Astrocyte of the spinal cord (primary cell): Measurements from ENCODE around the gene ISY1.

Source experiments
- DNase-seq: peaks from one replicate; pipeline ENCODE4 v3.0.0; 2011; ENCODE audit warnings: low read depth, low spot score
- H3K4me3 ChIP-seq: 2 replicates; pipeline ENCODE4 v1.5.1; 2011; ENCODE audit warnings: low read depth, mild to moderate bottlenecking, low read length, moderate library complexity
- CTCF ChIP-seq: IDR thresholded peaks from 2 replicates; pipeline ENCODE4 v1.5.1; 2012; ENCODE audit warnings: low read depth, mild to moderate bottlenecking, low read length, inconsistent platforms
- in situ Hi-C: cut with HindIII; loops from 2 replicates; pipeline ENCODE4 v1.10.0; 2017; ENCODE audit warnings: low sequenced_read_pairs

ISY1 gene

GRCh38 chr3:129120254-129121004 lies 40.4 kb downstream of the ISY1 start:
- in situ Hi-C loops = no loop called here

GRCh38 chr3:129119365-129120100 lies 41.3 kb downstream of the ISY1 start:
- in situ Hi-C loops = no loop called here
- no peak for DNase-seq
- TF ChIP-seq CTCF = no peak
- peak overlapping the region; percentile 65 for H3K4me3 ChIP-seq

More at GRCh38 chr3:129120254-129121004, 40.4 kb downstream of the ISY1 start:
- peak; percentile 32 for TF ChIP-seq CTCF
- peak; percentile 86 for DNase-seq
- peak overlapping the region; percentile 65 for H3K4me3 ChIP-seq

GRCh38 chr3:129118745-129119144 lies 42.1 kb downstream of the ISY1 start:
- no peak overlapping the region for H3K4me3 ChIP-seq
- in situ Hi-C loops = no loop called here
- DNase-seq = no peak
- no peak for TF ChIP-seq CTCF

GRCh38 chr3:129117134-129117533 lies 43.7 kb downstream of the ISY1 start:
- no peak overlapping the region for H3K4me3 ChIP-seq
- TF ChIP-seq CTCF = no peak
- in situ Hi-C loops = no loop called here
- no peak for DNase-seq

DNA sequence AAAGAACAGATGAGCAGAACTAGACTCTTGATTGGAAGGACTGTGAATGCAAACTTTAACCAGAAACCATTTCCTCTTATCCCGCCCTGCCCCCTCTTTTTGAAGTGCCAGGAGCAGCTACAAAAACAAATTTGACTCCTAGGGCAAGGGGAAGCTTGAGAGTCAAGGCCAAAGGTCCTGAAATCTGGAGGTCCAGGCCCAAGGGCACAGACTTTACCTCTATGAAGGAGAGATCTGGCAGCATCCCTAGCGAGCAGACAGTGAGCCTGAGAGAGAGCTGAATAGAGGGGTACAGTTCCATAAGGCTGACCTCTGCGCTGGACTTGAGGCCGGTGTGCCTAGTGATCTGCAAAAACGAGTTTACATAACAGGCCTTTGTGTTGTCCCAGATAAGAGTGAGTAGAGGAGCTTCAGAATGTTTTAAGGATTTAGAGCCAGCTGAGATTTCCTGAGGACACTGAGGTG lies 44.3 kb downstream of the ISY1 start:
- no peak for DNase-seq
- H3K4me3 ChIP-seq = no peak overlapping the region
- in situ Hi-C loops = no loop called here

GRCh38 chr3:129114455-129114854 lies 46.4 kb downstream of the ISY1 start:
- TF ChIP-seq CTCF = no peak
- H3K4me3 ChIP-seq = no peak overlapping the region
- no peak for DNase-seq
- in situ Hi-C loops = no loop called here

More for the DNA sequence above, 44.3 kb downstream of the ISY1 start:
- TF ChIP-seq CTCF = no peak
